HG02610 (cell line): ENCODE data around the gene UNC13D.
"Not testable (repeated sequence)": the region's sequence is repeated elsewhere in the genome, so short reads cannot be mapped to it uniquely, and the experiment has no call there.

Experiments
- ATAC-seq: cut with Tn5 transposase; IDR thresholded peaks from one replicate; pipeline ENCODE4 v1.9.1; 2021; ENCODE audit warnings: mild to moderate bottlenecking, moderate library complexity; ENCODE audit not compliant: unreplicated experiment

Gene UNC13D

DNA sequence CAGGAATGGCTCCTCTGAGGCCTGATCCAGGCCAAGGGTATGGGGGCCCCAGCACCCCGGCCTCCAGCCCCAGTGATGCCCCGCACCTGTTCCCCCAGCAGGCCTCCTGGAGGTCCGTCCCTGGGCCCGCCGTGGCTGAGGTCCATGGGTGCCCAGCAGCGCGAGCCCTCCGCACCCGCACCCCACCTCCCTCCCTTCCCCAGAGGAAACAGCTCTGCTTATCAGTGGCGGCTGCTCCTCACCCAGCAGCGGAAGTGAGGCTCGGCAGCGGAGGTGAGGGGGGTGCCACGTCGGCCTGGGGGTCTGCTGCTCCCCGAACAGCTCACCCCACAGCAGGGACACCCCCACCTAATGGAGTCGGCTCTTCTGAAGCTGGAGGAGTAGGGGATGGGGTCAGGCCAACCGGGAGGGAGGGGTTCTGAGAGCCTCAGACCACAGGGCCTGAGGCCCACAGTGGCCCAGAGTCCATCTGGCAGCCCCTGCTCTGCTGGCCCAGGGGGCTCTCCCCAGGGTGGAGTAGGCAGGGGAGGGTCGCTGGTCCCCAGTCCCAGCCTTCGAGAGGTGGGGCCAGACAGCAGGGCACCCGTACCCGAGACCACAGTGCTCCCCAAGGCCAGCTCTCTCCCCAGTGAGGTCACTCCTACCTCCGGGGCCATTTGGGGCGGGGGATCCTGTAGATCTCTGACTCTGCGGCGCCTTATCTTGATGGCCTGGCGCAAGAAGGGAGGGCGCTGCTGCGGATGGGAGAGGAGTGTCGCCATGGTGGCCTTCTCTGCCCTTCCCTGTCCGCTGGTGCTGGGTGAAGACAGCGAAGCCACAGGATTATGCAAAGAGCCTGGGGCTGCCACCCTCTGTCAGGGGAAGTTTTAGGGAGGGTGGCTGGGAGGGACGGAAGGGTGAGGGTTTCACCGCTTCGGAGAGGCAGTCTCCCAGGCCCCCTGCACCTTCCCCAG is at the start of gene UNC13D:
UNC13D (minus strand) TSS at position 828 of the 953 bp plus-strand sequence; CDS start at position 761, 67 bp downstream.
- ATAC-seq, result no peak

DNA sequence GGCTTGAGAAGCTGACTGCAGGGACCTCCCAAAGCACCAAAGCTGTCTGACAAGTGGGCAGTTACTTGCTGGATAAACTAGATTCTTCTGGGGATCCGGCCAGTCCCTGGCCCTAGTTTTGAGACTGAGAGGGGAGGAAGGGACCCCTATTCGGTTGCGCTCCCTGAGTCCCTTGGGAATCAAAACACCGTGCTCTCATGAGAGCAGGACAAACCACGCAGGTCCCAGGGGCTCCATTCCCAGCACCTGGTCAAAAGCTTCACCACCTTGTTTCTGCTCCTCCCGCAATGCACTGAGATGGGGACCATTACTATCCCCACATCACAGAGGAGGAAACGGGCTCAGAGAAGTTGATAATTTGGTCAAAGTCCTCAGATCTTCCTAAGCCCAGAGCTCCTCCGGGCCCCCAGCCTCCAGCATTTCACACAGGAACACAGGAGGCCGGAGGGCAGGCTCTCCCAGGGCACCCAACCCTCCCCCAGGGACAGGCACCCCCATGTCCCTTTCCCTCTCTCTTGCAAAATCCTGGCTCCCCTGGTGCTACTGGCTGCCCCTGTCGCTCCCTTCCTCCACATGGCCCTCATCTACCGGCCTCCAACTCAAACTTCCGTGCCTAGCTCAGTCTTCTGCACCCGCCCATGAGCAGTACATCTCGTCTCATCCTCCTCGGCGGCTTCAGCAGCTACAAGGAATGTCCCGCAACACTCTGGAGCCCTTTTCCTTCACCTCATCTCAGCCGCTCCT is 49.3 kb upstream of the UNC13D start:
- ATAC-seq, result no peak

DNA sequence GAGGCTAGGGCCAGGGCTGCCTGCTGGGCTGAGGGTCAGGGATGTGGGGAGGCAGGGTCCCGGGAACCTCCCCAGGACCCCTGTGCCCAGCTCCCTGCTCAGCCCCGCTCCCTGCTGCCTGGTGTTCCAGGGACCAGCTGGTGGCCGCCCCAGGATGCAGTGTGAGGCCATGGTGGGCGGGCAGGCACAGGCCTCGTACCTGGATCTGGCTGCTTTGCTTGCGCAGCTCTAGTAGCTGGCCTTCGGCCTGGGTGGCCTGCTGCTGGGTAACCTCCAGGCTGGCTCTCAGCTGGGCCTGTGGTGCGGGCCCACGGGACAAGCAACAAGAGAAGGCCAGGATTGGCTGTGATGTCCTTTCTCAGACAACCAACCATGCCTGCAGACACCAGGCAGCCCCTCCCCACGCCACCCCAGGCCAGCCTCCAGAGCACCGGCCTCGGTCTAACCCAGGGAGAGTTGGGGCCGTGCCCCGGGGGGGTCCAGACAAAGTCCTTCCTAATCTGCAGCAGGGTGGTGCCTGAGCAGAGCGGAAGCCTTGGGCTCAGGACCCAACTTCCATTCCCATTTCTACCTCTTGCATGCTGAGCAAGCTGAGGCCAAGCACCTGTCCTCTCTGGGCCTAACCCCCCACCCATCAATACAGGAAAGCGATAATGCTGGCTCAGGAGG is 48.5 kb upstream of the UNC13D start:
- ATAC-seq, result no peak

- no peak for ATAC-seq
Measured at GRCh38 chr17:75891605-75892555, 47.7 kb upstream of the UNC13D start.

- ATAC-seq, result no peak
Measured at GRCh38 chr17:75891022-75891604, 46.9 kb upstream of the UNC13D start.

DNA sequence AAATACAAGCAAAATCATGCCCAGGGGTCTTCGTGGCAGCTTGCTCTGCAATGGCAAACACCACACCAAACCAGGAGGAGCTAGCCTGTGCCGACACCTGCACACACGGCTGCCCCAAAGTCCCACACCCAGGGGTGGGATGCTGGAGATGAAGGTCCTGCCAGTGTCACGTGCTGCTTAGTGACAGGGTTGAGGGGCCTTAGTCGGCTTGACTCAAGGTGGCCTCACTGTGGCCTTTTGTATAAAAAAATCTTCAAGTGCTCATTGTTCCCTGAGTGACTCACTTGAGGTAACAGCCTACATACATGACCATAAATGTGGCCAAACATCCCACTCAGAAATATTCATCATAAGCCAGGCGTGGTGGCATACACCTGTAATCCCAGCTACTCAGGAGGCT is 45.2 kb upstream of the UNC13D start:
- ATAC-seq, result no peak

DNA sequence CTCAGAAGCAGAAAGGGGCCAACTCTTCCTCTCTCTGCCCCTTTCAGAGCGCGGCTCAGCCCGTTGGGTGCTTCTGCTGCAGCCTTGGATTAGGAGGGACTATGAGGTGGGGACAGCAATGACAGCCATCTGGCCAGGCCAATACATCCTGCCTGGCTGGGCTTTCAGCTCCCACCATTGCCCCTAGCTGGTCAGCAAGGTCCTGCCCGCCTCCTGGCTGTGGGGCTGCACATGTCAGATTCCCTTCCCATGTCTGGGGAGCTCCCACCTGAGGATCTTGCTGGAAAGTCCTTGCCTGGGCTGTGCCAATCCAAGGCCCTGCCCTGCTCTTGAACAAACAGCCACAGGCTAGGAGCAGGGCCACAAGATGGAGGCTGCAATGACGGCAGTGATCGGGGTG is 44.3 kb upstream of the UNC13D start:
- no peak for ATAC-seq

- ATAC-seq, result not testable (repeated sequence)
Measured at GRCh38 chr17:75885860-75886259, 41.7 kb upstream of the UNC13D start.

DNA sequence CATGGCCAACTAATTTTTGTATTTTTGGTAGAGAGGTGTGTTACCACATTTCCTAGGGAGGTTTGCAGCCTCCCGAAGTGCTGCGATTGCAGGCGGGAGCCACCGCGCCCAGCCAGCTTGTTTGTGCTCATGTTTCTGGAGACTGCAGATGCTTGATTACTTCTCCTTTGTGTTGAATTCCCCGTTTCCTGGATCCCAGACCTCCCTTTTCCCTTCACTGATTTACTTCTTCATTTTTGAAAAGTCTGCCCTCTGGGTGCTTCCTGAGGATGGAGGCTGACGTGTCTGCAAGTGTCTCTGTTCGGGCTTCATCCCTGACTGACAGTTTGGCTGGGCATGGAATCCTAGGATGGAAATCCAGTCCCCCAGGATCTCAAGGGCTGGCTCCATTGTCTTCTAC is 41.2 kb upstream of the UNC13D start:
- no peak for ATAC-seq

DNA sequence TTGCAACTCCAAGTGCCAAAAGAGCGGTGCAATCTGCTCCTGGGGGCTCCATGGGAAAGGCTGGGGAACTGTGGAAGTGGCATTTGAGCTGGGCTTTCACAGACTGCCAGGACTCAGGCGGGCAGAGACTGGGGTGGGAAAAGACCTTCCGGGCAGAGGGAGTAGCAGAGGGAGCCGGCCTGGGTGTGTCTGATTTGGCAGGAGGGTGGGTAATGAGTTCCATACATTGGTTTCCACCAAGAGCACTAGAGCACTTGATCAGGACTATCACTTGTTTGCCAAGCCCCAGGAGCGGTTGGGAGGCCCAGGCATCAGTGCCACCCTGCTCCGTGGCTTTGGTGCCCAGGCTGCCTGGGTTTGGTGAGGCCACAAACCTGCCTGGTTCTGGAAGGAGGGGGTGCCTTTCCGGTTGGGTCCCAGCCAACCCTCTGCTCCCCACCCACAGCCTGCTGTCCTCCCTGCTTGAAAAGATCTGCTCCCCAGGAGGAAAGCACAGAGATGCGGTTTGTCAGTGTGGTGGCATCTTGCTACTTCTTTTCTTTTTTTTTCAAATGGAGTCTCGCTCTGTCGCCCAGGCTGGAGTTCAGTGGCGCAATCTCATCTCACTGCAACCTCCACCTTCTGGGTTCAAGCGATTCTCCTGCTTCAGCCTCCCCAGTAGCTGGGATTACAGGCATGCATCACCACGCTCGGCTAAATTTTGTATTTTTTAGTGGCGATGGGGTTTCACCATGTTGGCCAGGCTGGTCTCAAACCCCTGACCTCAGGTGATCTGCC is 37.7 kb upstream of the UNC13D start:
- ATAC-seq, result no peak

DNA sequence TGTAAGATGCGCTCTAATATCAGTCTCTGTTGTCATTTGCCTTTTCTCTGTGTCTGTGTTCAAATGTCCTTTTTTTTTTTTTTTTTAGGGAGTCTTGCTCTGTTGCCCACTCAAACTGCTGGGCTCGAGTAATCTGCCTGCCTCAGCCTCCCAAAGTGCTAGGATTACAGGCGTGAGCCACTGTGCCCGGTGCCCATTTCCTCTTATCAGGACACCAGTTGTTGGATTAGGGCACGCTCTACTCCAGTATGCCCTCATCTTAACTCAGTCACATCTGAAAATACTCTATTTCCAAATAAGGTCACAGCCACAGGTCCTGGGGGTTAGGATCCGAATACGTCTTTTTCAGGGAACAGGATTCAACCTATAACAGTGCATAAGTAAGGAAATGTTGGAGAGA is 36.1 kb upstream of the UNC13D start:
- no peak for ATAC-seq

- ATAC-seq, result no peak
Measured at GRCh38 chr17:75878174-75878998, 34.2 kb upstream of the UNC13D start, which contains the start of gene TRIM47. Gene TRIM47 (minus strand): TSS chr17:75878581. CDS start chr17:75878548, 33 bp downstream.

DNA sequence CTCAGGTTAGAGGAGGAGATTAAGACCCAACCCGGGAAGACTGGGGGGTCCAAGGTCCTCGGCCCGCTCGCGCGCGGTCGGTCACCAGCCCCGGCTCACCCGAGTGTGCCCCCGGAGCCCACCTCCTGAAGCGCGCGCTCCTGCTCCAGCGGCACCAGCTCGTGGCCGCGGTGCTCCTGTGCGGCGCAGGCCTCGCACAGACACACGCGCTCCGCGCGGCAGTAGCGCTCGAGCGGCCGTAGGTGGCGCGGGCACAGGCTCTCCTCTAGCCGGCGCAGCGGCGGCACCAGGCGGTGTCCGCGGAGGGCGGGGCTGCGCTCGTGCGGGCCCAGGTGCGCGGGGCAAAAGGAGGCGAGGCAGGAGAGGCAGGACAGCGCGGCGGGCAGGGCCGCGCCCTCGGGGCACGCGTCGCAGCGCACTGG is 33.6 kb upstream of the UNC13D start:
- ATAC-seq, result no peak

GRCh38 chr17:75876938-75877751 is 32.9 kb upstream of the UNC13D start:
- ATAC-seq, result no peak

DNA sequence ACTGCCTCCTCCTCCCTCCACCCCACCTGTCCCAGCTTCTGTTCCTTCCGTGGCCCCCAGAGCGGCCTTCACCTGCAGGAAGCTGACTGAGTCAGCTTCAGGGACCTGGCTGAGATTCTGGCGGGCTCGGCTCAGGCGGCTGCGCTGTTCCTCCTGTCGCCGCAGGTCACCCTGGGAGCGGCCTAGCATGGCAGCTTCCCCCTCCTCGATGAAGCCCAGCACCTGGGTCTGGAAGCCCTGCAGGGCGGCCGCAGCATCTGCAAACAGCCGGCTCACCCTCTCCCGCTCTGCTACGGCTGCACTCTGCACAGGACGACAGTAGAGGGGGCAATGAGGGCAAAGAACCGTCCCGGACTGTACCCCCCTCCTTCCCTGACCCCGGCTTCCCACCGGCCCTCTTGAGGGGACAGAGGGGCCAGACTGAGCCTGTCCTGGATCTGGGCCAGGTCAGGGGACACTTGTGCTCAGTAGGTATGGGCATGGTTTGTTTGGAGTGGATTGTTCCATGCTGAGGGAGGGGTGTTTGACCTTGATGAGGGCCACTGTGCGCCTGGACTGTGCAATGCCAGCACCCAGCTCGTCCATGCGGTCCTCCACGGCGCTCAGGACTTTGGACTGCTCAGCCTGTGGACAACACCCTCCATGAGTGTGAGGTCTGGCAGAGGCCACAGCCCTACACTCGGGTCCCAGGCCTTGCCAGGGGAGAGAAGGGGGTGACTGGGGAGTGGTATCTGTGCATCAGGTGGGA is 32.2 kb upstream of the UNC13D start:
- no peak for ATAC-seq

DNA sequence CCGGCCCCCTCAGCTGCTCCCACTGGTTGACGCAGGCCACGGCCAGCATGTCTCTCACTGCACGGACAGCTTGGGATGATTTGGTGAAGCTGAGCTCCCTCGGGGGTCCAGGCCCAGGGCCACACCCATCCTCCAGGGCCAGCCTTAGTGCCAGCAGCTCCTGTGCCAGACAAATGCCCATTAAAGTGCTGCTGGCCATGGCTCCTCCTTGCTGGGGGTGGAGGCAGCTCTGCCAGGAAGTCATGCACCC is 31.7 kb upstream of the UNC13D start:
- no peak for ATAC-seq
